GM13977 (cell line): ENCODE measurements around the gene DPY30.

Experiments
- DNase-seq: peaks from one replicate; pipeline ENCODE4 v3.0.0; 2012; ENCODE audit warnings: low spot score
- CTCF ChIP-seq: IDR thresholded peaks from 2 replicates; pipeline ENCODE4 v1.5.1; 2012; ENCODE audit warnings: mild to moderate bottlenecking, control low read depth; ENCODE audit not compliant: insufficient read depth; ENCODE audit errors: extremely low read depth, missing control alignments
- in situ Hi-C: fragments of 300-500 bp; cut with MboI; formaldehyde crosslinking; loops from one replicate; pipeline ENCODE4 v1.12.0; 2022; ENCODE audit warnings: low sequenced_read_pairs, low pct_unique_long_range_greater_than_20kb, mixed read lengths, inconsistent platforms; ENCODE audit not compliant: unreplicated experiment

Gene DPY30

GRCh38 chr2:32007121-32007391, 32.5 kb downstream of the DPY30 start:
- TF ChIP-seq CTCF = no peak
- in situ Hi-C loops = no loop called here

GRCh38 chr2:32005371-32005976, 34.1 kb downstream of the DPY30 start:
- no peak for TF ChIP-seq CTCF
- in situ Hi-C loops = no loop called here
- DNase-seq = no peak

More at GRCh38 chr2:32007121-32007391, 32.5 kb downstream of the DPY30 start:
- no peak for DNase-seq

GRCh38 chr2:32003791-32004190, 35.8 kb downstream of the DPY30 start:
- DNase-seq = no peak
- TF ChIP-seq CTCF = no peak
- in situ Hi-C loops = no loop called here

- TF ChIP-seq CTCF = no peak
- in situ Hi-C loops = no loop called here
- DNase-seq = no peak
Measured at GRCh38 chr2:32002406-32002805, 37.2 kb downstream of the DPY30 start.

- no peak for TF ChIP-seq CTCF
- in situ Hi-C loops = no loop called here
Measured at GRCh38 chr2:31999438-31999837, 40.2 kb downstream of the DPY30 start.

GRCh38 chr2:31998731-31999383, 40.7 kb downstream of the DPY30 start:
- TF ChIP-seq CTCF = no peak
- in situ Hi-C loops = no loop called here
- no peak for DNase-seq

More at GRCh38 chr2:31999438-31999837, 40.2 kb downstream of the DPY30 start:
- DNase-seq = no peak
